ENCODE data around the gene BID.

The BID gene
- long read RNA-seq, transcript BID-215 (6 exons, 2,199 nt): major isoform, 78 of 103 reads
- long read RNA-seq, transcript BID-203 (4 exons, 1,879 nt): minor isoform, 7 of 103 reads
- long read RNA-seq, transcript BID-204 (5 exons, 2,129 nt): minor isoform, 10 of 103 reads
- long read RNA-seq, partial matches to known transcripts: 4 of 103 reads
- long read RNA-seq, other reads (novel, unspliced or antisense): 3 of 103 reads

DNA sequence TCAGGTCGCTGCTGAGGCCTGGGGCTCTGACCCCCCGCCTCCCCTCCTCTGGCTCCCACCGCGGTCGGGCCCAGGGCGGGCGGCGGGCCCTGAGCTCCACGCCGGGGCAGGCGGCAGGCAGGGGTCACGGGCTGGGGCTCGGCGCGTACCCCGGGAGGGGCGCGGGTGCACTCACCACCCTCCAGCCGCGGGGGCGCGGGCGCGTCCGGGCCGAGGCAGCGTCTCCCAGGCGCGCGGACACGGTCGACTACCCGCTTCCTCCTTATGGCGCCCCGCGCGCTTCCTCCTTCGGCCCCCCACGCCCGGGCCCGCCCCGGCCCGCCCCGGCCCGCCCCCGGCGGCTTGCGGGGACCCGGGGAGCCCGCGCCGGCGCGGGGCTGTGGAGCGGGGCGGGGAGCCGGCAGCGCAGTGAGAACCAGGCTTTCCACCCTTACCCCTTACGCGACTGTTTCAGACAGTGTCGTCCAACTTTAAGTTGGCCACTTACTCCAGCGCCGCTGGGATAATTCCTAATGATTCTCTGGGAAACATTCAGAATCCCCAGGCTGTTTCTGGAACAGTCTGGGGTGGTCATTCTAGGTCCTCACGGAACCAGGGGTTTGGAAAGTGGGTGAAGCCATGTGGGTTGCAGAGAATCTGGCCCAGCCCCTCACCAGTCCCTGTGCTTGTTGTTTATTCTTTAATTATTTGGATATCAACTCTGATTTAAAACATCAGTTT, at the start of gene BID:
TSS of gene BID (minus strand) at position 264 of the 720 bp plus-strand sequence. CDS start 24,353 bp downstream, outside the sequence.
- H3K27ac ChIP-seq (replicated peaks): peak within 1 kb of the TSS; percentile 63
- no peaks in the 10 kb centered on the region for H3K27me3 ChIP-seq (ENCODE audit: insufficient read depth, poor library complexity, severe bottlenecking)
- TF ChIP-seq POLR2AphosphoS5 (IDR thresholded peaks at IDR 0.05; ENCODE audit: low read depth) (no peak), SPI1 (IDR thresholded peaks at IDR 0.05; ENCODE audit: borderline replicate concordance, low read depth) (peak; percentile 36; the same call in 1 of the 2 replicates)
- peak in 1 of 2 experiments; percentile 59 for DNase-seq (ENCODE audit: low read depth in 1 of 2, low spot score in 1 of 2)
- H3K4me3 ChIP-seq (replicated peaks; ENCODE audit: insufficient read depth, low read length): peak within 1 kb of the TSS; percentile 91

DNA sequence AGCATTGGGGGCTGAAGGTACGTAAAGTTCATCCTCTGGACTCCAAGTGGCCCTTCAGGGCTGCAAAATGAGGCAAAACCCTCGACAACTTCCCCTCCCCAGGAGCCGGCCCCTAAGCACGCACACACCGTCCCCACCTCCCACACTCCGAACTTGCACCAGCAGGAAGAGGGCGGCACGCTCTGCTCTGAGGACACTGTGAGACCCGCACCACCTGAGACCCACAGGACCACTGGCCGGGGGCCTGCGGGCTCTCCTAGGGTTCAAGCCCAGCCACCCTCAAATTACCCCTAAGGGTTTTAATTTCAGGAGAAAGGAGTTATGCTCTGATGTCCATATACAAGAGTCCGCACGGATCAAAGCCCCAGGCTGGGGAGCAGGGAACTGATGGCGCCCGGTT, 49.7 kb upstream of the BID start:
- TF ChIP-seq GABPA (IDR thresholded peaks at IDR 0.05; ENCODE audit: low read depth): no peak
- TF ChIP-seq, protein P1, sequence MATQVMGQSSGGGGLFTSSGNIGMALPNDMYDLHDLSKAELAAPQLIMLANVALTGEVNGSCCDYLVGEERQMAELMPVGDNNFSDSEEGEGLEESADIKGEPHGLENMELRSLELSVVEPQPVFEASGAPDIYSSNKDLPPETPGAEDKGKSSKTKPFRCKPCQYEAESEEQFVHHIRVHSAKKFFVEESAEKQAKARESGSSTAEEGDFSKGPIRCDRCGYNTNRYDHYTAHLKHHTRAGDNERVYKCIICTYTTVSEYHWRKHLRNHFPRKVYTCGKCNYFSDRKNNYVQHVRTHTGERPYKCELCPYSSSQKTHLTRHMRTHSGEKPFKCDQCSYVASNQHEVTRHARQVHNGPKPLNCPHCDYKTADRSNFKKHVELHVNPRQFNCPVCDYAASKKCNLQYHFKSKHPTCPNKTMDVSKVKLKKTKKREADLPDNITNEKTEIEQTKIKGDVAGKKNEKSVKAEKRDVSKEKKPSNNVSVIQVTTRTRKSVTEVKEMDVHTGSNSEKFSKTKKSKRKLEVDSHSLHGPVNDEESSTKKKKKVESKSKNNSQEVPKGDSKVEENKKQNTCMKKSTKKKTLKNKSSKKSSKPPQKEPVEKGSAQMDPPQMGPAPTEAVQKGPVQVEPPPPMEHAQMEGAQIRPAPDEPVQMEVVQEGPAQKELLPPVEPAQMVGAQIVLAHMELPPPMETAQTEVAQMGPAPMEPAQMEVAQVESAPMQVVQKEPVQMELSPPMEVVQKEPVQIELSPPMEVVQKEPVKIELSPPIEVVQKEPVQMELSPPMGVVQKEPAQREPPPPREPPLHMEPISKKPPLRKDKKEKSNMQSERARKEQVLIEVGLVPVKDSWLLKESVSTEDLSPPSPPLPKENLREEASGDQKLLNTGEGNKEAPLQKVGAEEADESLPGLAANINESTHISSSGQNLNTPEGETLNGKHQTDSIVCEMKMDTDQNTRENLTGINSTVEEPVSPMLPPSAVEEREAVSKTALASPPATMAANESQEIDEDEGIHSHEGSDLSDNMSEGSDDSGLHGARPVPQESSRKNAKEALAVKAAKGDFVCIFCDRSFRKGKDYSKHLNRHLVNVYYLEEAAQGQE (IDR thresholded peaks at IDR 0.05; ENCODE audit: insufficient replicate concordance, low read depth): no peak
- TF ChIP-seq, protein P2, sequence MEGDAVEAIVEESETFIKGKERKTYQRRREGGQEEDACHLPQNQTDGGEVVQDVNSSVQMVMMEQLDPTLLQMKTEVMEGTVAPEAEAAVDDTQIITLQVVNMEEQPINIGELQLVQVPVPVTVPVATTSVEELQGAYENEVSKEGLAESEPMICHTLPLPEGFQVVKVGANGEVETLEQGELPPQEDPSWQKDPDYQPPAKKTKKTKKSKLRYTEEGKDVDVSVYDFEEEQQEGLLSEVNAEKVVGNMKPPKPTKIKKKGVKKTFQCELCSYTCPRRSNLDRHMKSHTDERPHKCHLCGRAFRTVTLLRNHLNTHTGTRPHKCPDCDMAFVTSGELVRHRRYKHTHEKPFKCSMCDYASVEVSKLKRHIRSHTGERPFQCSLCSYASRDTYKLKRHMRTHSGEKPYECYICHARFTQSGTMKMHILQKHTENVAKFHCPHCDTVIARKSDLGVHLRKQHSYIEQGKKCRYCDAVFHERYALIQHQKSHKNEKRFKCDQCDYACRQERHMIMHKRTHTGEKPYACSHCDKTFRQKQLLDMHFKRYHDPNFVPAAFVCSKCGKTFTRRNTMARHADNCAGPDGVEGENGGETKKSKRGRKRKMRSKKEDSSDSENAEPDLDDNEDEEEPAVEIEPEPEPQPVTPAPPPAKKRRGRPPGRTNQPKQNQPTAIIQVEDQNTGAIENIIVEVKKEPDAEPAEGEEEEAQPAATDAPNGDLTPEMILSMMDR (IDR thresholded peaks at IDR 0.05; ENCODE audit: insufficient read depth, low read length): no peak
- TF ChIP-seq SPI1 (IDR thresholded peaks at IDR 0.05; ENCODE audit: borderline replicate concordance, low read depth): no peak
- TF ChIP-seq POLR2AphosphoS5 (IDR thresholded peaks at IDR 0.05; ENCODE audit: low read depth): no peak

DNA sequence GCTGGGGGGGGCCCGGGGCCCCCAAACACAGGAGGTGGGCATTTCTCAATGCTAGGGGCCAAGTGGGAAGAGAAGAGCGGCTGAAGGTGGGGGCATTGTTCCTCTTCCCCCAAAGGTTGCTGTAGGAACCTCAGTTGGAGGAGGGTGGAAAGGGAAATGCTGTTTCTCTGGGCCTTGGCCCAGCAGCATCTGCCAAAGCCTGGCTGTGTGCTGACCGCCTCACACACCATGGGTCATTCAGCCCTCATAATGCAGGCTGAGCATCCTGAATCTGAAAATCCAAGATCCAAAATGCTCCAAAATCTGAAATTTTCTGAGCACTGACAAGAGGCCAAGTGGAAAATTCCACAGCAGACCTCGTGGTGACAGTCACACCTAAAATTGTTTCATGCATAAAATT, 49.0 kb upstream of the BID start:
- TF ChIP-seq, protein P2 (IDR thresholded peaks at IDR 0.05; ENCODE audit: insufficient read depth, low read length): no peak
- TF ChIP-seq, protein P1 (IDR thresholded peaks at IDR 0.05; ENCODE audit: insufficient replicate concordance, low read depth): no peak
- TF ChIP-seq SPI1 (IDR thresholded peaks at IDR 0.05; ENCODE audit: borderline replicate concordance, low read depth) (no peak), GABPA (IDR thresholded peaks at IDR 0.05; ENCODE audit: low read depth) (no peak), POLR2AphosphoS5 (IDR thresholded peaks at IDR 0.05; ENCODE audit: low read depth) (no peak)

More for the DNA sequence above, 49.7 kb upstream of the BID start:
- no peak overlapping the region for H3K4me3 ChIP-seq (replicated peaks; ENCODE audit: insufficient read depth, low read length)
- DNase-seq (ENCODE audit: low read depth in 1 of 2, low spot score in 1 of 2): no peak
- no peak overlapping the region for H3K27ac ChIP-seq (replicated peaks)
- H3K27me3 ChIP-seq (ENCODE audit: insufficient read depth, poor library complexity, severe bottlenecking): no peaks in the 10 kb centered on the region

DNA sequence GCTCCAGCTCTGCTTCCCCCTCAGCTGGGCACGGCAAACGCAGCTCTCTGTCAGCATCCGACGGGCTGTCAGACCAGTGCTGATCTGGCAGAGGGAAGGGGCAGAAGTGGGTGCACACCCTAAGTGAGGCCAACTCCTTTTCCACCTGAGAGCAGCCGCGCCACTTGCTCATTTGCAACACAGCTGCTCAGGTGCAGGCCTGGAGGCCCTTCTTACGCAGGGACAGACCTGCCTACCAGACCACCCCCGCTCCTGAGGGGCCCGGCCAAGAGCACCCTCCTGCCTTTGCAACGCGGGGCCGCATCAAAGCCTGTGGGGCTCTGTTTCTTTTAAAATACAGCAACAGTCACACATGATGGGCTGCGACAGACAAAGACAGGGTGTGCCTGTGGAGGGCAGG, 47.8 kb upstream of the BID start:
- Histone ChIP-seq H3K27me3 (ENCODE audit: insufficient read depth, poor library complexity, severe bottlenecking) (no peaks in the 10 kb centered on the region), H3K4me3 (replicated peaks; ENCODE audit: insufficient read depth, low read length) (no peak overlapping the region), H3K27ac (replicated peaks) (no peak overlapping the region)
- no peak for DNase-seq (ENCODE audit: low read depth in 1 of 2, low spot score in 1 of 2)
- TF ChIP-seq SPI1 (IDR thresholded peaks at IDR 0.05; ENCODE audit: borderline replicate concordance, low read depth) (no peak), GABPA (IDR thresholded peaks at IDR 0.05; ENCODE audit: low read depth) (no peak), POLR2AphosphoS5 (IDR thresholded peaks at IDR 0.05; ENCODE audit: low read depth) (no peak)
- TF ChIP-seq, protein P1 (IDR thresholded peaks at IDR 0.05; ENCODE audit: insufficient replicate concordance, low read depth): no peak
- TF ChIP-seq, protein P2 (IDR thresholded peaks at IDR 0.05; ENCODE audit: insufficient read depth, low read length): no peak

More for the DNA sequence above, 49.0 kb upstream of the BID start:
- H3K27me3 ChIP-seq (ENCODE audit: insufficient read depth, poor library complexity, severe bottlenecking): no peaks in the 10 kb centered on the region
- no peak overlapping the region for H3K4me3 ChIP-seq (replicated peaks; ENCODE audit: insufficient read depth, low read length)
- no peak overlapping the region for H3K27ac ChIP-seq (replicated peaks)
- no peak for DNase-seq (ENCODE audit: low read depth in 1 of 2, low spot score in 1 of 2)
